IMR-90 (cell line): ENCODE measurements around the gene ETFB. TPM values are rescaled to one million over a fixed set of nuclear protein-coding genes. Genes with fewer than 3 reads are reported as not detected.
"Not testable (repeated sequence)": the region's sequence is repeated elsewhere in the genome, so short reads cannot be mapped to it uniquely, and the experiment has no call there.

Source experiments
- ATAC-seq: fragments of 200-7000 bp; cut with Tn5 transposase; 2 replicates; pipeline ENCODE4 v1.9.1; 2020; ENCODE audit warnings: low read depth, mild to moderate bottlenecking, moderate library complexity
- BruUV-seq: library from RNA; stranded (reverse); fragments of 400-500 nt; replicated peaks from 2 replicates; lab custom pipeline; 2021; lab: Mats Ljungman, UMichigan
- CTCF ChIA-PET: fragments of 300-600 bp; formaldehyde crosslinking; extraction: SDS; loops from one replicate; lab custom pipeline; 2021; ENCODE audit warnings: antibody characterized with exemption; lab: Yijun Ruan, JAX
- POLR2A ChIA-PET: fragments of 300-600 bp; sonication (Branson Sonifier 250); formaldehyde crosslinking; loops from one replicate; lab custom pipeline; 2022; ENCODE audit warnings: antibody characterized with exemption; ENCODE audit not compliant: unreplicated experiment; lab: Charles Lee
- DNase-seq: peaks from one replicate; pipeline ENCODE4 v3.0.0; 2013
- H2AFZ ChIP-seq: replicated peaks from 2 replicates; pipeline ENCODE3; 2013; ENCODE audit warnings: low read length, mild to moderate bottlenecking; ENCODE audit not compliant: poor library complexity
- H2AK5ac ChIP-seq: 2 replicates; pipeline ENCODE4 v1.6.1; 2013; ENCODE audit warnings: low read depth, low read length, inconsistent platforms
- H2AK9ac ChIP-seq: replicated peaks from 2 replicates; pipeline ENCODE3; 2013; ENCODE audit warnings: mild to moderate bottlenecking, low read depth, low read length, moderate library complexity; ENCODE audit not compliant: poor library complexity
- H2BK120ac ChIP-seq: 2 replicates; pipeline ENCODE4 v1.6.1; 2013; ENCODE audit warnings: low read depth, low read length, inconsistent platforms
- H2BK15ac ChIP-seq: 3 replicates; pipeline ENCODE4 v1.6.1; 2013; ENCODE audit warnings: low read depth, low read length, inconsistent platforms
- H2BK20ac ChIP-seq: 2 replicates; pipeline ENCODE4 v1.6.1; 2013; ENCODE audit warnings: low read depth, mild to moderate bottlenecking, inconsistent platforms, low read length, moderate library complexity
- H2BK5ac ChIP-seq: 2 replicates; pipeline ENCODE4 v1.6.1; 2013; ENCODE audit warnings: mild to moderate bottlenecking, low read depth, low read length, inconsistent platforms; ENCODE audit not compliant: poor library complexity, severe bottlenecking
- H3K14ac ChIP-seq: replicated peaks from 2 replicates; pipeline ENCODE4 v1.6.1; 2013; ENCODE audit warnings: low read depth, low read length, inconsistent platforms
- H3K18ac ChIP-seq: 2 replicates; pipeline ENCODE4 v1.6.1; 2013; ENCODE audit warnings: low read depth, low read length, control low read depth
- H3K23ac ChIP-seq: 2 replicates; pipeline ENCODE4 v1.6.1; 2013; ENCODE audit warnings: low read depth, low read length, inconsistent platforms
- H3K27ac ChIP-seq: 2 replicates; pipeline ENCODE4 v1.5.1; 2013; ENCODE audit warnings: mild to moderate bottlenecking, control low read depth, low read length; ENCODE audit not compliant: insufficient read depth
- H3K27me3 ChIP-seq: 2 replicates; pipeline ENCODE4 v1.6.1; 2013; ENCODE audit warnings: low read length; ENCODE audit not compliant: control insufficient read depth, insufficient read depth
- H3K36me3 ChIP-seq: 2 replicates; pipeline ENCODE4 v1.6.1; 2013; ENCODE audit warnings: low read length, mixed read lengths; ENCODE audit not compliant: control insufficient read depth, insufficient read depth
- H3K4ac ChIP-seq: 2 replicates; pipeline ENCODE4 v1.6.1; 2013; ENCODE audit warnings: low read depth, low read length, inconsistent platforms
- H3K4me1 ChIP-seq: 2 replicates; pipeline ENCODE4 v1.6.1; 2013; ENCODE audit warnings: low read length, mixed read lengths; ENCODE audit not compliant: control insufficient read depth, insufficient read depth
- H3K4me2 ChIP-seq: 2 replicates; pipeline ENCODE4 v1.6.1; 2013; ENCODE audit warnings: low read depth, mild to moderate bottlenecking, control low read depth, low read length, moderate library complexity
- H3K4me3 ChIP-seq: 2 replicates; pipeline ENCODE4 v1.5.1; 2013; ENCODE audit warnings: low read depth, mild to moderate bottlenecking, control low read depth, low read length, moderate library complexity; ENCODE audit not compliant: insufficient read depth
- H3K56ac ChIP-seq: 2 replicates; pipeline ENCODE4 v1.6.1; 2013; ENCODE audit warnings: low read length, inconsistent platforms; ENCODE audit not compliant: insufficient read depth; ENCODE audit errors: extremely low read depth
- H3K79me1 ChIP-seq, 2 experiments: 2 replicates each; pipeline ENCODE4 v1.6.1; 2013; ENCODE audit warnings: low read length in 2 of 2, inconsistent platforms in 1 of 2, low read depth in 1 of 2
- H3K9ac ChIP-seq: 2 replicates; pipeline ENCODE4 v1.6.1; 2013; ENCODE audit warnings: low read depth, low read length, control low read depth
- H3K9me1 ChIP-seq: 2 replicates; pipeline ENCODE4 v1.6.1; 2013; ENCODE audit warnings: low read length, inconsistent platforms; ENCODE audit not compliant: insufficient read depth
- H3K9me3 ChIP-seq: 2 replicates; pipeline ENCODE4 v1.6.1; 2013; ENCODE audit warnings: low read length; ENCODE audit not compliant: control insufficient read depth, insufficient read depth
- H4K20me1 ChIP-seq: 2 replicates; pipeline ENCODE4 v1.6.1; 2013; ENCODE audit warnings: low read length, inconsistent platforms; ENCODE audit not compliant: insufficient read depth
- H4K5ac ChIP-seq: 2 replicates; pipeline ENCODE4 v1.6.1; 2013; ENCODE audit warnings: mild to moderate bottlenecking, low read depth, low read length, control low read depth
- H4K8ac ChIP-seq, 2 experiments: 2 replicates each; pipeline ENCODE4 v1.6.1; 2013; ENCODE audit warnings: low read depth in 2 of 2, low read length in 2 of 2, control low read depth in 1 of 2, inconsistent platforms in 1 of 2
- H4K91ac ChIP-seq: 2 replicates; pipeline ENCODE4 v1.6.1; 2013; ENCODE audit warnings: low read depth, low read length, inconsistent platforms; ENCODE audit not compliant: insufficient read depth
- WGBS, 2 experiments: methylation state at CpG; one replicate each; pipeline versions ENCODE4 v1.1.5 to v1.1.7; 2013; ENCODE audit warnings: missing lambda C conversion rate in 2 of 2; ENCODE audit not compliant: insufficient read length in 1 of 2; ENCODE audit errors: extremely low coverage in 2 of 2; 5-methylcytosine and 5-hydroxymethylcytosine counted together
- dilution Hi-C: fragments of 300-500 bp; cut with HindIII; formaldehyde crosslinking; loops from one replicate; pipeline ENCODE4 v1.14.3; 2018; ENCODE audit warnings: low sequenced_read_pairs; ENCODE audit not compliant: unreplicated experiment
- in situ Hi-C: fragments of 300-500 bp; cut with MboI; formaldehyde crosslinking; loops from 3 replicates; pipeline ENCODE4 v1.14.3; 2019; ENCODE audit warnings: low sequenced_read_pairs, inconsistent platforms, mixed read lengths
- intact Hi-C: fragments of 100-400 bp; cut with micrococcal nuclease; formaldehyde crosslinking; loops from 2 replicates; pipeline ENCODE4 v1.10.0; 2022
- polyA plus RNA-seq, 3 experiments: library from polyadenylated mRNA; depleted of rRNA; stranded (reverse); fragments of >200 nt; gene quantifications; 2 replicates each; pipeline ENCODE4 v1.2.3, GENCODE V29; 2012; ENCODE audit warnings: low replicate concordance in 1 of 3
- total RNA-seq: library from RNA; depleted of rRNA; stranded (reverse); fragments of >200 nt; gene quantifications from 2 replicates; pipeline ENCODE4 v1.2.3, GENCODE V29; 2012

ETFB gene
- total and polyA plus RNA-seq, 2 of the 4 experiments (the other 2 are of a cell fraction): 141 to 166 TPM

DNA sequence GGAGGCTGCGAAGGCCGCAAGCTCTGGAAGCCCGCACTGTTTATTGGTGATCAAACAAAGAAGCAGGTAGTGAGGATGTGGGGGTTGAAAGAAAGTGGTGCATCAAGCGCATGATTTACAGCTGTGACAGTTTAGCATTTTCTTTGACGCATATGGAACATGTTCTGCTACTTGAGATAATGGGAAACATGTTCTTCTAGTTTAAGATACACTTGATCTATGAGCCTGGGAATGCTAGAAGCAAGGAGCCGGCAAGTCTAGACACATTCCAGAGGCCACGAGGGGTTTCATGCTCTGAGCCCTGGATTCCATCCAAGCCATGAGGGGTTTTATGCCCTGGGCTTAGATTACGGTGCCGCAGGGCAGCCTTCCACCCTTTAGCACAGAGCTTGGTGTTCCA is 31.3 kb upstream of the ETFB start:
- ATAC-seq, dilution Hi-C loops, H3K9ac ChIP-seq, H3K9me3 ChIP-seq, H3K23ac ChIP-seq, H2BK20ac ChIP-seq, H3K79me1 ChIP-seq, H4K5ac ChIP-seq, H3K9me1 ChIP-seq, H4K8ac ChIP-seq, H2BK120ac ChIP-seq, H3K4me2 ChIP-seq, H3K27me3 ChIP-seq, H2BK5ac ChIP-seq, H3K56ac ChIP-seq, H3K14ac ChIP-seq, DNase-seq, POLR2A ChIA-PET, in situ Hi-C loops, H2AK5ac ChIP-seq, H3K18ac ChIP-seq, H3K4me1 ChIP-seq, H3K36me3 ChIP-seq, intact Hi-C loops, H3K4ac ChIP-seq, H2AFZ ChIP-seq, H3K27ac ChIP-seq, H4K91ac ChIP-seq, H4K20me1 ChIP-seq, BruUV-seq, H3K4me3 ChIP-seq, H2AK9ac ChIP-seq, H2BK15ac ChIP-seq: not testable (repeated sequence)
- CTCF ChIA-PET: interaction anchor here (0.7 to 1.9 kb wide), 5 partner anchors 21 to 264 kb away, joined by 3 to 5 read pairs (median 4); partner anchors contain the start of gene SIGLEC10
- 59% methylated on average over 7 of the region's 9 CpGs; no CpG with 5 or more reads in 1 of the 2 experiments for WGBS, 2 experiments
